Mesendoderm (in vitro differentiated cells): ENCODE results near the gene CCDC27.

Experiments used
- DNase-seq: peaks from one replicate; pipeline ENCODE4 v3.0.0; 2013
- H2AK5ac ChIP-seq: 2 replicates; pipeline ENCODE4 v1.6.1; 2013; ENCODE audit warnings: low read length, inconsistent platforms
- H2BK120ac ChIP-seq: 2 replicates; pipeline ENCODE4 v1.6.1; 2013; ENCODE audit warnings: low read depth, mild to moderate bottlenecking, low read length, moderate library complexity, mixed read lengths
- H2BK15ac ChIP-seq: replicated peaks from 2 replicates; pipeline ENCODE4 v1.6.1; 2013; ENCODE audit warnings: low read depth, mild to moderate bottlenecking, moderate library complexity
- H2BK5ac ChIP-seq: 2 replicates; pipeline ENCODE4 v1.6.1; 2013; ENCODE audit warnings: low read length, inconsistent platforms
- H3K18ac ChIP-seq: 2 replicates; pipeline ENCODE4 v1.6.1; 2013; ENCODE audit warnings: mild to moderate bottlenecking, low read length, mixed read lengths
- H3K23ac ChIP-seq: one replicate; pipeline ENCODE4 v1.6.1; 2013; ENCODE audit warnings: low read length
- H3K27ac ChIP-seq: 2 replicates; pipeline ENCODE4 v1.5.1; 2013; ENCODE audit warnings: low read depth, mild to moderate bottlenecking, inconsistent platforms, low read length, moderate library complexity
- H3K27me3 ChIP-seq: 2 replicates; pipeline ENCODE4 v1.6.1; 2013; ENCODE audit warnings: low read length, control low read depth, mild to moderate bottlenecking, inconsistent platforms; ENCODE audit not compliant: insufficient read depth, poor library complexity
- H3K36me3 ChIP-seq: 2 replicates; pipeline ENCODE4 v1.6.1; 2013; ENCODE audit warnings: low read length, inconsistent platforms; ENCODE audit not compliant: control insufficient read depth, insufficient read depth
- H3K4ac ChIP-seq: one replicate; pipeline ENCODE4 v1.6.1; 2013; ENCODE audit warnings: low read depth, mild to moderate bottlenecking, low read length, moderate library complexity
- H3K4me1 ChIP-seq: 2 replicates; pipeline ENCODE4 v1.6.1; 2013; ENCODE audit warnings: low read depth, low read length, inconsistent platforms; ENCODE audit not compliant: control insufficient read depth
- H3K4me2 ChIP-seq: 2 replicates; pipeline ENCODE4 v1.6.1; 2013; ENCODE audit warnings: low read length
- H3K4me3 ChIP-seq: 2 replicates; pipeline ENCODE4 v1.5.1; 2013; ENCODE audit warnings: mild to moderate bottlenecking, low read length
- H3K56ac ChIP-seq: one replicate; pipeline ENCODE4 v1.6.1; 2013; ENCODE audit warnings: low read length
- H3K79me1 ChIP-seq: 2 replicates; pipeline ENCODE4 v1.6.1; 2013; ENCODE audit warnings: low read length, inconsistent platforms
- H3K79me2 ChIP-seq: 2 replicates; pipeline ENCODE4 v1.6.1; 2013; ENCODE audit warnings: mild to moderate bottlenecking, low read length; ENCODE audit not compliant: control insufficient read depth, insufficient read depth
- H3K9ac ChIP-seq: 2 replicates; pipeline ENCODE4 v1.6.1; 2013; ENCODE audit warnings: low read length, inconsistent platforms
- H4K5ac ChIP-seq: one replicate; pipeline ENCODE4 v1.6.1; 2013; ENCODE audit warnings: low read length
- H4K8ac ChIP-seq: one replicate; pipeline ENCODE4 v1.6.1; 2013; ENCODE audit warnings: low read depth, mild to moderate bottlenecking, control low read depth, low read length, moderate library complexity
- WGBS: extraction: QIAGEN DNeasy Blood & Tissue Kit; methylation state at CpG from one replicate; pipeline ENCODE4 v1.1.7; 2013; ENCODE audit warnings: low lambda C conversion rate, missing lambda C conversion rate; ENCODE audit not compliant: insufficient coverage; ENCODE audit errors: extremely low coverage; 5-methylcytosine and 5-hydroxymethylcytosine counted together

Gene CCDC27

DNA sequence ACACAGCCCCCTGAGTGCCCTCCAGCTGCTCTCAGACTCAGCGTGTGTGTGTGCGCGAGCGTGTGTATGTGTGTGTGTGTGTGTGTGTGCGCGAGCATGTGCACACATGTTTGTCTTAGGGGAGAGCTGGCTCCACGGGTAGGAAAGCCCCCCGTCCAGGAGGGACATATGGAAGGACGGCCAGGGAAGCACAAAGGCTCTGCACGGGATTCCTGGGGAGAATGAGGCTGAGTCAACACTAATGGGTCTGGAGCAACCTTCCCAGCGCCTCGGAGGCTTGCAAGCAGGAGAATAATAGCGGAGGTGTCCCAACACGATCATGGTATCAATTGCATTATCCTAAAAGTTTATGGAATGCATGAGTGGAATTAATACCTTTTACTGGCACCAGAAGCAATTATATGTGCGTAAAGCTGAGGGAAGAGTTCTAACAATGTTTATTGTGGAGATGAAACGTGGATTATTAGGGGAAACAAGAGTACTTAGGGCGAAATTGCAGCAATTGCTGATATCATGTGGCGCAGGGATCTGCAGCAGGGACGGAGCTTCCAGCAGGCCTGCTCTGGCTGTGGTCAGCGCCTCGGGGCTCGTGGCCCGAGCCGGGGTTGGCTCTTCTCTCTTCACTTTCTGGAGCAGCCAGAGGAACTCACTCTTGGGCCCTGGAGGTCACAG, 40.3 kb upstream of the CCDC27 start:
- Histone ChIP-seq H3K36me3 (no peaks in the 10 kb centered on the region), H3K27me3 (no peaks in the 10 kb centered on the region)

DNA sequence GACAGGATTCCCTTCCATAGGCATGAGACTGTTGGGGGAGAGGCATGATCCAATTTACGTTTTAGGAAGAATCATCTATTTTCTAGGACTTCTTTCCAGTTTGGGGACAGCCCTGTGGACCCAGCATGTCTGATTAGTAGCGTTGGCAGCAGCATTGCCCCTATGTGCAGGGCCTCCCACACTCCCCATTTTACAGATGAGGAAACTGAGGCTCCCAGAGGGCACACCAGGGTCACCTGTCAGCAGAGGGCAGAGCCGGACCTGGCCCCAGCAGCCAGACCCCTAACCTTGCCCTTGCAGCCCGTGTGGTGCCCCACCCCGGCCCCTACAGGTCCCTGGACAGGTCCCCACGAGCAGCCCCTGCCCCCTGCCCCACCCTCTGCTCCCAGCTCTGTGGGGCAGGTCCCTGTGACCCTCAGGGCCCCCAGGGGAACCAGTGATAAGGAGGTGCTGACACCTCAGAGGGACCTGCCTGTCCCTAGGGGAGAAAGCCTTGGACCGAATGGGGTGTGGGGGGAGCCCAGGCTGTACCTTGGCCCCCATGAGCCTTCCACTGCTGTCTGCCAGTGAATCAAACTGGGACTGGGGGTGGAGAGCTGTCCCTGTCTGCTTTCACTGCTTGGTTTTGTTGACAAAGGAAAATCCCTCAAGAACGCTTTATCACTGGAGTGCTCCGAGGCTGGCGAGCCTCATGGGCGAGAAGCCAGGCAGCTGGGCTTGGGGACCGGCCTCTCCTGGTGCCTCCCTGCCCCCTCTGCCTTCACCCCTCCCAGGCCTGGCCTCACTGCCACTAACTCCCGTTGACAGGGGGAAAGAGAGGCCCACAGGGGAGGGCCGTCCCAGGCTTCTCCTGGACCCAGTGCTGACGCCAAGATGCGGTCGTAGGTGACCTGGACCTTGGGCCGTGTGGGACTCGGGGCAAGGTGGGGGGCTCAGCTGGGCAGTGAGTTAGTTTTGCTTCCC, 39.4 kb upstream of the CCDC27 start:
- no peak overlapping the region for H4K8ac ChIP-seq
- no peaks in the 10 kb centered on the region for H3K36me3 ChIP-seq
- no peaks in the 10 kb centered on the region for H3K79me2 ChIP-seq
- H3K79me1 ChIP-seq = no peaks in the 10 kb centered on the region
- H3K23ac ChIP-seq = no peak overlapping the region
- no peak overlapping the region for H3K9ac ChIP-seq
- H3K56ac ChIP-seq = no peak overlapping the region
- DNase-seq = no peak
- no peak overlapping the region for H3K4me2 ChIP-seq
- no peaks in the 10 kb centered on the region for H3K27me3 ChIP-seq
- H2BK120ac ChIP-seq = no peak overlapping the region
- no peak overlapping the region for H2AK5ac ChIP-seq
- no CpG with 5 or more reads among the region's 19 CpGs for WGBS
- H2BK15ac ChIP-seq = no peak overlapping the region
- H3K27ac ChIP-seq = no peak overlapping the region
- H3K18ac ChIP-seq = no peak overlapping the region
- H3K4me3 ChIP-seq = no peak overlapping the region
- no peak overlapping the region for H2BK5ac ChIP-seq
- H4K5ac ChIP-seq = no peak overlapping the region
- no peak overlapping the region for H3K4ac ChIP-seq
- no peaks in the 10 kb centered on the region for H3K4me1 ChIP-seq

More for the DNA sequence above, 40.3 kb upstream of the CCDC27 start:
- Histone ChIP-seq H2AK5ac (no peak overlapping the region), H2BK120ac (no peak overlapping the region), H3K4ac (no peak overlapping the region), H4K8ac (no peak overlapping the region), H3K4me3 (no peak overlapping the region), H3K79me1 (no peaks in the 10 kb centered on the region), H3K79me2 (no peaks in the 10 kb centered on the region), H3K4me2 (no peak overlapping the region), H3K9ac (no peak overlapping the region), H3K23ac (no peak overlapping the region), H3K27ac (no peak overlapping the region), H3K18ac (no peak overlapping the region), H2BK5ac (no peak overlapping the region), H2BK15ac (no peak overlapping the region), H3K4me1 (no peaks in the 10 kb centered on the region), H3K56ac (no peak overlapping the region), H4K5ac (no peak overlapping the region)
- WGBS = no CpG with 5 or more reads among the region's 24 CpGs
- no peak for DNase-seq

DNA sequence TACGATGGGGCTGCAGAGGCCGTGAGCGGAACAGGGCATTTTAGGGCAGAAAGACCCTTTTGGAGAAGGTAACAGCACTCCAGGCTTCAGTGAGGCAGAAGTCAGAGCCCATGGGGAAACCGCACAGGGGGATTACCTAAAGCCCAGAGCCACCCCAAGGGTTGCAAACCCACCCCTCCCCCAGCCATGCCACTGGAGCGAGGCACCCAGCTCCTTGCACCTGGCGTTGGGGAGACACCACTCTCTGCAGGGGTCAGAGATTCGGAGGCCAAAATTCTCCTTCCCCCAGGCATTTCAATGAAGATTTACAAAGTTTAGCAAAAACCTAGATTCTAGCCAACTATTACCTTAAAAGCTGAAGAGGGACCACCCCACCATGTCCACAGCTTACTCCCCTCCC, 38.4 kb upstream of the CCDC27 start:
- no peak overlapping the region for H4K8ac ChIP-seq
- H3K27ac ChIP-seq = no peak overlapping the region
- no peak overlapping the region for H3K4me2 ChIP-seq
- H3K56ac ChIP-seq = no peak overlapping the region
- no peak overlapping the region for H2BK120ac ChIP-seq
- no peaks in the 10 kb centered on the region for H3K79me2 ChIP-seq
- no peak overlapping the region for H2BK15ac ChIP-seq
- no peaks in the 10 kb centered on the region for H3K79me1 ChIP-seq
- H3K18ac ChIP-seq = no peak overlapping the region
- H3K36me3 ChIP-seq = no peaks in the 10 kb centered on the region
- H2AK5ac ChIP-seq = no peak overlapping the region
- no peak overlapping the region for H3K4ac ChIP-seq
- no peak for DNase-seq
- no peak overlapping the region for H3K23ac ChIP-seq
- H3K4me3 ChIP-seq = no peak overlapping the region
- WGBS = no CpG with 5 or more reads among the region's 7 CpGs
- H3K27me3 ChIP-seq = no peaks in the 10 kb centered on the region
- H3K4me1 ChIP-seq = no peaks in the 10 kb centered on the region
- H2BK5ac ChIP-seq = no peak overlapping the region
- H3K9ac ChIP-seq = no peak overlapping the region
- no peak overlapping the region for H4K5ac ChIP-seq

DNA sequence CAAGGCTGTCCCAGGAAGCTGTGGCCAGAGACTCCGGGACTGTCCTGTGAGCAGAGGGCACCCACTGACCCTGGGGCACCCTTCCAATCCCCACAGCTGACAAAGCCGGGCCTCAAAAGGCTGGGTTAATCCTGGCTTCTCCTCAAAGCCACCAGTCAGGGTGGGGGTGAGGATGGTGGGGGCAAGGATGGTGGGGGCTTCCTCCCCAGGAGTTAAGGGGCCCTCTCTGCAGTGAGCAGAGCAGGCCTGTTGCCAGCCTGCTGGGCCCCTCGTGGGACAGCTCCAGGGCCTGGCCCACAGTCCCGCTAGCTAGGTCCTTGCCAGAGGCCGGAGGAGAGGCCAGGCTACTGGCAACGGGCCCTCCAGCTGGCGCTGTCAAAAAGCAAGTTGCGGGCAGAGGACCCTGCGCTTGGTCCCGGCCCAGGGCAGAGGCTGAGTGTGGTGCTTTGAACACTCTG, 37.9 kb upstream of the CCDC27 start:
- no peak overlapping the region for H3K56ac ChIP-seq
- H4K8ac ChIP-seq = no peak overlapping the region
- H3K4me2 ChIP-seq = no peak overlapping the region

DNA sequence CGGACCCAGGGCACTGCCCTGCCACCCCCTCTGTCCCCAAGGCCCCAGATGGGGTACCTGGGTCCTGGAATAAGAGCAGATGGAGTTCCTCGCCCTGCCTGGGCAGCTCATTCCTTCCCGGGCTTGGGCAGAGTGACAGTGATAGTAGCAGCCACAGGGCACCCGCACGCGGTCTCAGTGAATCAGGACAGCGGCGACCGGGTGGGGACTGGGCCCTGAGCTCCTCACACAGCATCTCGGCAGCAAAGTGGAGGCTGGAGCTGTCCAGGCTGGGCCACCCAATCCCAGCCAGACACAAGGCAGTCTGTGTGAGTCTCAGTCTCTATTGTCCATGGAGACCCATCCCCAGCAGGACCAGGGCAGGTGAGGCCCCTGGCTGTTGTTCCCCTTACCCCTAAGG, 37.4 kb upstream of the CCDC27 start:
- Histone ChIP-seq H3K4ac (no peak overlapping the region), H3K79me1 (no peaks in the 10 kb centered on the region), H2BK15ac (no peak overlapping the region), H3K79me2 (no peaks in the 10 kb centered on the region), H2BK120ac (no peak overlapping the region), H3K18ac (no peak overlapping the region), H4K5ac (no peak overlapping the region), H3K27me3 (no peaks in the 10 kb centered on the region), H3K23ac (no peak overlapping the region), H4K8ac (no peak overlapping the region), H3K27ac (no peak overlapping the region), H3K56ac (no peak overlapping the region), H3K4me1 (no peaks in the 10 kb centered on the region), H2AK5ac (no peak overlapping the region), H2BK5ac (no peak overlapping the region), H3K4me3 (no peak overlapping the region), H3K36me3 (no peaks in the 10 kb centered on the region), H3K9ac (no peak overlapping the region), H3K4me2 (no peak overlapping the region)
- WGBS = no CpG with 5 or more reads among the region's 10 CpGs
- DNase-seq = no peak

More for the DNA sequence above, 37.9 kb upstream of the CCDC27 start:
- Histone ChIP-seq H4K5ac (no peak overlapping the region), H3K9ac (no peak overlapping the region), H3K4me1 (no peaks in the 10 kb centered on the region), H3K27me3 (no peaks in the 10 kb centered on the region), H3K36me3 (no peaks in the 10 kb centered on the region), H2AK5ac (no peak overlapping the region), H3K79me2 (no peaks in the 10 kb centered on the region), H3K18ac (no peak overlapping the region), H2BK5ac (no peak overlapping the region), H3K4me3 (no peak overlapping the region), H3K4ac (no peak overlapping the region), H3K79me1 (no peaks in the 10 kb centered on the region), H3K23ac (no peak overlapping the region), H3K27ac (no peak overlapping the region), H2BK15ac (no peak overlapping the region), H2BK120ac (no peak overlapping the region)
- no peak for DNase-seq
- no CpG with 5 or more reads among the region's 10 CpGs for WGBS
